Measurements from ENCODE around the gene GALNT17. TPM values are rescaled to one million over a fixed set of nuclear protein-coding genes. Genes with fewer than 3 reads are reported as not detected.

Gene GALNT17
- total RNA-seq, 2 experiments from 2014 or later = not detected

DNA sequence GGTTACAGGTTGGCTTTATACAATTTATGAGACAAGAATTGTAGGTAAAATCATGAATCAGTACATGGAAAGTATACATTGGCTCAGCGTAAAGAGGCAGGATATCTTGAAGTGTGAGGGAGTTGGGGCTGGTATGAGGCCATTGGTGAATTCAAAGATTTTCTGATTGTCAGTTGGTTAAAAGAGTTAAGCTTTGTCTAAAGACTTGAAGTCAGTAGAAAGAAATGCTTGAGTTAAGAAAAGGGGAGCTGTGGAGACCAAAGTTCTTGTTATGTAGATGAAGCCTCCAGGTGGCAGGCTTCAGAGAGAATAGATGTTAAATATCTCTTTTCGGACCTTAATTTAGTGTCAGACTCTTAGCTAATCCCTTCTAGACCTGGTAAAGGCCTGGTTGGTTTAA lies 341.0 kb downstream of the GALNT17 start:
- intact Hi-C loops (cut with DNase I, micrococcal nuclease) = no loop called here
- Mint-ChIP-seq H3K4me3 (no peak overlapping the region), H3K27me3 (no peaks in the 10 kb centered on the region), H3K4me1 (ENCODE audit: low read depth) (no peaks in the 10 kb centered on the region), H3K9me3 (peaks cover 13% of the 10 kb centered on the region), H3K36me3 (ENCODE audit: low read depth) (no peaks in the 10 kb centered on the region), H3K27ac (no peak overlapping the region)
- no peak overlapping the region for H3K4me3 ChIP-seq (ENCODE audit: low read length)
- ChIA-PET CTCF (no interaction called here), POLR2A (no interaction called here)
- ATAC-seq (ENCODE audit: poor library complexity) (no peak), DNase-seq (no peak)
- no peaks in the 10 kb centered on the region for H3K27me3 ChIP-seq (ENCODE audit: control insufficient read depth in 1 of 2, insufficient read depth in 2 of 2, low read length in 2 of 2)
- no peak overlapping the region for H3K27ac ChIP-seq (ENCODE audit: low read depth in 1 of 2, low read length in 2 of 2)
- peaks cover 0 to 16% of the 10 kb centered on the region in 2 experiments for H3K9me3 ChIP-seq (ENCODE audit: control insufficient read depth in 1 of 2, insufficient read depth in 1 of 2, low read length in 2 of 2)
- H3K4me1 ChIP-seq (ENCODE audit: insufficient read depth, low read length) = no peaks in the 10 kb centered on the region
- no peaks in the 10 kb centered on the region for H3K36me3 ChIP-seq (ENCODE audit: insufficient read depth, low read length)
- TF ChIP-seq, protein P1, sequence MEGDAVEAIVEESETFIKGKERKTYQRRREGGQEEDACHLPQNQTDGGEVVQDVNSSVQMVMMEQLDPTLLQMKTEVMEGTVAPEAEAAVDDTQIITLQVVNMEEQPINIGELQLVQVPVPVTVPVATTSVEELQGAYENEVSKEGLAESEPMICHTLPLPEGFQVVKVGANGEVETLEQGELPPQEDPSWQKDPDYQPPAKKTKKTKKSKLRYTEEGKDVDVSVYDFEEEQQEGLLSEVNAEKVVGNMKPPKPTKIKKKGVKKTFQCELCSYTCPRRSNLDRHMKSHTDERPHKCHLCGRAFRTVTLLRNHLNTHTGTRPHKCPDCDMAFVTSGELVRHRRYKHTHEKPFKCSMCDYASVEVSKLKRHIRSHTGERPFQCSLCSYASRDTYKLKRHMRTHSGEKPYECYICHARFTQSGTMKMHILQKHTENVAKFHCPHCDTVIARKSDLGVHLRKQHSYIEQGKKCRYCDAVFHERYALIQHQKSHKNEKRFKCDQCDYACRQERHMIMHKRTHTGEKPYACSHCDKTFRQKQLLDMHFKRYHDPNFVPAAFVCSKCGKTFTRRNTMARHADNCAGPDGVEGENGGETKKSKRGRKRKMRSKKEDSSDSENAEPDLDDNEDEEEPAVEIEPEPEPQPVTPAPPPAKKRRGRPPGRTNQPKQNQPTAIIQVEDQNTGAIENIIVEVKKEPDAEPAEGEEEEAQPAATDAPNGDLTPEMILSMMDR (IDR thresholded peaks at IDR 0.05) = no peak

DNA sequence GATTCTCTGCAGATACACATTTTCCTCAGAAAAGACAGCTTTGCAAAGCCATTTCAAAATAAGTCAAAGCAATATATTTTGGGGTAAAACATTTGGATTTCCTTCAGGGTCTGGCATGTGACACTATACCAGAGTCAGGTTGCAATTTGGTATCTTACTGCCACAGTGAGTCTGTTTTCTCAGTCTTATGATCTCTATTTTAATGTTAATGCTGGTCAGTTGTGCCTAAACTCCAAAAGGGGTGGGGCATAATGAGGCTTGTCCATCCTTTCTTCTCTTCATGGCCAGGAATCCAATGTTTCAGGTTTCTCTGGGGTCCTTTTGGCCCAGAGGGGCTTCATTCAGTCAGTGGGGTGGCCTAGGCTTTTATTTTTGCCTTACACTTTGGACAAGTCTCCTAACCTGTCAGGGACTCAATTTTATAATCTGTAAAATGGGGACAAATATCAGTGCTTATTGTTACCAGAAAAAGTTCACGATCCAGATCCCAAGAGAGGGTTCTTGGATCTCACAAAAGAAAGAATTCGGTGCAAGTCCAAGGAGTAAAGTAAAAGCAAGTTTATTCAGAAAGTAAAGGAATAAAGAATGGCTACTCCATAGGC lies 341.5 kb downstream of the GALNT17 start:
- no peak overlapping the region for H3K4me3 Mint-ChIP-seq
- H3K27me3 ChIP-seq (ENCODE audit: control insufficient read depth in 1 of 2, insufficient read depth in 2 of 2, low read length in 2 of 2) = no peaks in the 10 kb centered on the region
- POLR2A ChIA-PET = no interaction called here
- H3K4me1 ChIP-seq (ENCODE audit: insufficient read depth, low read length) = no peaks in the 10 kb centered on the region
- no peak overlapping the region for H3K4me3 ChIP-seq (ENCODE audit: low read length)
- no peak overlapping the region for H3K27ac ChIP-seq (ENCODE audit: low read depth in 1 of 2, low read length in 2 of 2)
- intact Hi-C loops (cut with DNase I, micrococcal nuclease) = no loop called here
- H3K27me3 Mint-ChIP-seq = no peaks in the 10 kb centered on the region
- DNase-seq (no peak), ATAC-seq (ENCODE audit: poor library complexity) (no peak)
- TF ChIP-seq, protein P1 (IDR thresholded peaks at IDR 0.05) = no peak
- CTCF ChIA-PET = no interaction called here
- H3K9me3 ChIP-seq (ENCODE audit: control insufficient read depth in 1 of 2, insufficient read depth in 1 of 2, low read length in 2 of 2) = peaks cover 0 to 17% of the 10 kb centered on the region in 2 experiments
- no peak overlapping the region for H3K27ac Mint-ChIP-seq
- no peaks in the 10 kb centered on the region for H3K4me1 Mint-ChIP-seq (ENCODE audit: low read depth)
- H3K9me3 Mint-ChIP-seq = peaks cover 14% of the 10 kb centered on the region
- H3K36me3 ChIP-seq (ENCODE audit: insufficient read depth, low read length) = no peaks in the 10 kb centered on the region
- H3K36me3 Mint-ChIP-seq (ENCODE audit: low read depth) = no peaks in the 10 kb centered on the region

DNA sequence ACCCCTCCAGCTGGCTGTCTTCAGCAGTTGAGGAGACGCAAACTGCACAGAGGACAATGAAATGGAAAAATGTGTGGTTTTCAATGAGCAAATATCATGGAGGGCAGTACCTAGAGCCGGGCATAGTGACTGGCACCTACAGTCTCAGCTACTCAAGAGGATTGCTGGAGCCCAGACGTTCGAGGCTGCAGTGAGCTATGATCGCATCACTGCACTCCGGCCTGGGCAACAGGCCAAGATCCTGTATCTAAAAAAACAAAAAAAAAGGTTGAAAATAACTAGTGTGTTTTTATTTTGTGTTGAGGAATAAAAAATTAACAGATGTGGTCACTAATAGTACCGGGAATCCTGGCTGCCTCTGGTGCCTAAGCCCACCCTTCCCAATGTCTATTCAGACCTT lies 345.5 kb downstream of the GALNT17 start:
- Histone ChIP-seq H3K4me3 (ENCODE audit: low read length) (no peak overlapping the region), H3K36me3 (ENCODE audit: insufficient read depth, low read length) (no peaks in the 10 kb centered on the region), H3K9me3 (ENCODE audit: control insufficient read depth in 1 of 2, insufficient read depth in 1 of 2, low read length in 2 of 2) (peaks cover 0 to 28% of the 10 kb centered on the region in 2 experiments), H3K4me1 (ENCODE audit: insufficient read depth, low read length) (no peaks in the 10 kb centered on the region), H3K27me3 (ENCODE audit: control insufficient read depth in 1 of 2, insufficient read depth in 2 of 2, low read length in 2 of 2) (no peaks in the 10 kb centered on the region), H3K27ac (ENCODE audit: low read depth in 1 of 2, low read length in 2 of 2) (no peak overlapping the region)
- ChIA-PET POLR2A (interaction anchor here (0.7 kb wide), 1 partner anchor 49 kb away, joined by 4 read pairs; no protein-coding TSS in a partner anchor), CTCF (no interaction called here)
- Mint-ChIP-seq H3K4me3 (no peak overlapping the region), H3K27ac (no peak overlapping the region), H3K27me3 (no peaks in the 10 kb centered on the region), H3K9me3 (peaks cover 9% of the 10 kb centered on the region), H3K4me1 (ENCODE audit: low read depth) (no peaks in the 10 kb centered on the region), H3K36me3 (ENCODE audit: low read depth) (no peaks in the 10 kb centered on the region)
- TF ChIP-seq, protein P1 (IDR thresholded peaks at IDR 0.05) = no peak
- intact Hi-C loops (cut with DNase I, micrococcal nuclease) = no loop called here
- no peak for ATAC-seq (ENCODE audit: poor library complexity)
- no peak for DNase-seq
